Suppressor macrophage (primary cell): ENCODE data around the gene ARHGAP45.

Experiments
- DNase-seq, 4 experiments: peaks; one replicate each; pipeline ENCODE4 v3.0.0-alpha.2; 2020 to 2022

Gene ARHGAP45

GRCh38 chr19:1133471-1133929 is 66.5 kb downstream of the ARHGAP45 start:
- DNase-seq = peak in 3 of 4 experiments; percentile 29 to 42 (median 31)

- no peak for DNase-seq
These were observed 67.5 kb downstream of the ARHGAP45 start for GRCh38 chr19:1134431-1134830.

- DNase-seq = no peak
These were observed 68.5 kb downstream of the ARHGAP45 start for GRCh38 chr19:1135454-1135853.

GRCh38 chr19:1136201-1136600 is 69.2 kb downstream of the ARHGAP45 start:
- DNase-seq = no peak
